KMS-11 (cell line): ENCODE results near the gene RPLP2.

ENCODE experiments used
- H2AFZ ChIP-seq: fragments of 200-600 bp; sonication (generic); 2 replicates; pipeline ENCODE4 v1.6.1; 2016; ENCODE audit warnings: antibody characterized with exemption, mixed run types, low read depth
- H3K27ac ChIP-seq: fragments of 200-600 bp; sonication (generic); 2 replicates; pipeline ENCODE4 v1.6.1; 2016; ENCODE audit warnings: mild to moderate bottlenecking, mixed run types
- H3K27me3 ChIP-seq: fragments of 200-600 bp; sonication (generic); 2 replicates; pipeline ENCODE4 v1.6.1; 2017; ENCODE audit warnings: mild to moderate bottlenecking, low read depth, mixed run types, moderate library complexity; ENCODE audit not compliant: insufficient read depth
- H3K36me3 ChIP-seq: fragments of 200-600 bp; sonication (generic); 2 replicates; pipeline ENCODE4 v1.6.1; 2017; ENCODE audit warnings: mild to moderate bottlenecking, mixed run types; ENCODE audit not compliant: insufficient read depth
- H3K4me1 ChIP-seq: fragments of 200-600 bp; sonication (generic); 2 replicates; pipeline ENCODE4 v1.6.1; 2016; ENCODE audit warnings: mild to moderate bottlenecking, low read depth, mixed run types; ENCODE audit not compliant: poor library complexity, severe bottlenecking
- H3K4me2 ChIP-seq: fragments of 200-600 bp; sonication (generic); 2 replicates; pipeline ENCODE4 v1.7.0; 2016; ENCODE audit warnings: mild to moderate bottlenecking, mixed run types
- H3K4me3 ChIP-seq: fragments of 200-600 bp; sonication (generic); IDR thresholded peaks from 2 replicates; pipeline ENCODE4 v1.6.1; 2017; ENCODE audit warnings: low read depth, low read length, mixed read lengths; ENCODE audit not compliant: insufficient read depth
- H3K79me2 ChIP-seq: fragments of 200-600 bp; sonication (generic); 2 replicates; pipeline ENCODE4 v1.6.1; 2016; ENCODE audit warnings: low read depth, mixed run types; ENCODE audit not compliant: insufficient read depth
- H3K9ac ChIP-seq: fragments of 200-600 bp; sonication (generic); 2 replicates; pipeline ENCODE4 v1.6.1; 2016; ENCODE audit warnings: mild to moderate bottlenecking, mixed run types
- H4K20me1 ChIP-seq: fragments of 200-600 bp; sonication (generic); 2 replicates; pipeline ENCODE4 v1.6.1; 2016; ENCODE audit warnings: mild to moderate bottlenecking, mixed run types; ENCODE audit not compliant: insufficient read depth
- CTCF ChIP-seq: fragments of 200-600 bp; sonication (generic); conservative IDR thresholded peaks from 2 replicates; pipeline ENCODE4 v1.6.1; 2017; ENCODE audit warnings: low read depth, mild to moderate bottlenecking, antibody characterized with exemption, low read length, moderate library complexity, mixed read lengths

The RPLP2 gene

DNA sequence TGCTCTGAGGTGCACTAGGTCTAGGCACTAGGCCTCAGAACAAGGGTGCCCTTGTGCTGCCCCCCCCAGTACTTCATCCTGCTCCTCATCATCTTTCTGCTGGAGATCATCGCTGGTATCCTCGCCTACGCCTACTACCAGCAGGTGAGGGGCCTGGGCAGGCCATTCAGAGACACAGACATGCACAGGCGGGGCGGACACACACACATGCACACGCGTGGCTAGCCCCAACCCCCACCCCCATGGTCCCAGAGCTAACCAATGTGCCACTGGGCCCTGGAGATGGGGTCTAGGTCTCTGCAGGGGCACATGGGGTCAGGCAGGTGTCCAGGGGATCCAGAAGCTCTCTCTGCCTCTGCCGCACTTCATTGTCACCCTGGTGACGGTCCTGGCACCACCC, 26.9 kb downstream of the RPLP2 start:
- Histone ChIP-seq H3K4me1 (peaks cover 21% of the 10 kb centered on the region), H3K27ac (no peak overlapping the region), H3K4me2 (no peak overlapping the region), H3K4me3 (no peak overlapping the region), H3K9ac (no peak overlapping the region), H3K79me2 (peaks cover 11% of the 10 kb centered on the region), H3K36me3 (no peaks in the 10 kb centered on the region), H2AFZ (no peak overlapping the region), H3K27me3 (peaks cover 5% of the 10 kb centered on the region; the same call in 1 of the 2 replicates), H4K20me1 (0 out of 2 replicates have a peak, but pooled peaks cover 6% of the 10 kb centered on the region)
- TF ChIP-seq CTCF = no peak

- no peak overlapping the region for H3K9ac ChIP-seq
- peaks cover 15% of the 10 kb centered on the region for H3K4me1 ChIP-seq
- H3K4me2 ChIP-seq = no peak overlapping the region
- no peak overlapping the region for H3K4me3 ChIP-seq
- H2AFZ ChIP-seq = no peak overlapping the region
- H3K27me3 ChIP-seq = no peaks in the 10 kb centered on the region
- H3K27ac ChIP-seq = no peak overlapping the region
- H3K36me3 ChIP-seq = no peaks in the 10 kb centered on the region
- 0 out of 2 replicates have a peak, but pooled peaks cover 6% of the 10 kb centered on the region for H4K20me1 ChIP-seq
- no peak for TF ChIP-seq CTCF
- H3K79me2 ChIP-seq = peaks cover 17% of the 10 kb centered on the region
These were observed 27.6 kb downstream of the RPLP2 start for GRCh38 chr11:837189-837989.

DNA sequence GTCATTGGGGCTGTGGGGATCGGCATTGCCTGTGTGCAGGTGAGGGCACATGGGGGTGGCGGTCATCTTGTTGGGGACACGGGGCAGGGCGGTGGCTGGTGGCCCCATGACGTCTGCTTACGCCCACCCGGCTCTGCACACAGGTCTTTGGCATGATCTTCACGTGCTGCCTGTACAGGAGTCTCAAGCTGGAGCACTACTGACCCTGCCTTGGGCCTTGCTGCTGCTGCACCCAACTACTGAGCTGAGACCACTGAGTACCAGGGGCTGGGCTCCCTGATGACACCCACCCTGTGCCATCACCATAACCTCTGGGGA, 28.2 kb downstream of the RPLP2 start:
- Histone ChIP-seq H3K9ac (no peak overlapping the region), H4K20me1 (0 out of 2 replicates have a peak, but pooled peaks cover 6% of the 10 kb centered on the region), H2AFZ (no peak overlapping the region), H3K79me2 (peaks cover 17% of the 10 kb centered on the region), H3K4me3 (no peak overlapping the region), H3K36me3 (no peaks in the 10 kb centered on the region), H3K4me1 (peaks cover 14% of the 10 kb centered on the region), H3K27ac (no peak overlapping the region), H3K27me3 (no peaks in the 10 kb centered on the region), H3K4me2 (no peak overlapping the region)
- no peak for TF ChIP-seq CTCF

GRCh38 chr11:838441-839279, 28.9 kb downstream of the RPLP2 start:
- H3K27me3 ChIP-seq = no peaks in the 10 kb centered on the region
- H3K4me1 ChIP-seq = peaks cover 14% of the 10 kb centered on the region
- no peak for TF ChIP-seq CTCF
- H3K9ac ChIP-seq = no peak overlapping the region
- H2AFZ ChIP-seq = no peak overlapping the region
- H3K36me3 ChIP-seq = no peaks in the 10 kb centered on the region
- H3K4me2 ChIP-seq = no peak overlapping the region
- H4K20me1 ChIP-seq = 0 out of 2 replicates have a peak, but pooled peaks cover 6% of the 10 kb centered on the region
- H3K27ac ChIP-seq = no peak overlapping the region
- H3K4me3 ChIP-seq = no peak overlapping the region
- peaks cover 17% of the 10 kb centered on the region for H3K79me2 ChIP-seq
